ENCODE measurements around the gene PLD4. TPM values are rescaled to one million over a fixed set of nuclear protein-coding genes. Genes with fewer than 3 reads are reported as not detected.
"Not testable (repeated sequence)": the region's sequence is repeated elsewhere in the genome, so short reads cannot be mapped to it uniquely, and the experiment has no call there.

PLD4 gene
- total RNA-seq, 1 donor from 2014 or later, result 7.8 TPM

DNA sequence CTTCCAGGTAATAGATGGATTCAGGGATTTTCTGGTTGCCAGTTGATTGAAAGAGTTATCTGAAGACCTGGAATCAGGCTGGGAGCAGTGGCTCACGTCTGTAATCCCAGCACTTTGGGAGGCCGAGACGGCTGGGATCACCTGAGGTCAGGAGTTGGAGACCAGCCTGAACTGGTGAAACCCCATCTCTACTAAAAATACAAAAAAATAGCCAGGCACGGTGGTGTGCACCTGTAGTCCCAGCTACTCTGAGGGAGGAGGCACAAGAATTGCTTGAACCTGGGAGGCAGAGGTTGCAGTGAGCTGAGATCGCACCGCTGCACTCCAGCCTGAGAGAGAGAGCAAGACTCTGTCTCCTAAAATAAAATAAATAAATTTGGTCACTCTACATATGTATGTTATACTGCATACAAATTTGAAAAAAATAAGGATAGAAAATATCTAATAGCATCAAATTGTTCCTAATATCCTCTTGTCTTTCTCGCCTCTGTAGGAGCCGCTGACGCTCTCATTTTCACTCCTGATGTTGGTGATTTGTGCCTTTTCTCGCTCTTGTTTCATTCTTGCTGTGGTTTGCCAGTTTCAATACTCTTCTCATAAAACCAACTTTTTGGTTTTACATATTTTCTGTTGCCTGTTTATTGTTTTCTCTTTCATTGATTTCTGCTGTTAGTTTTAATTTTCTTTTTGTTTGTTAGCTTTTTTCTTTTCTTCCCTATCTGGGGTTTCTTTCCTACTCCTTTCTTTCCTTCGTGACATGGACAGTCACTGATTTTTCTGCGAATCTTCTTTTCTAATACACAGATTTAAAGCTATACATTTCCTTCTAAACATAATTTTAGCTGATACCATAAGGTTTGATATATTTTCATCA, 23.8 kb upstream of the PLD4 start:
- H3K27ac ChIP-seq (ENCODE audit: low read depth, low read length), result no peak overlapping the region
- H3K4me3 ChIP-seq (ENCODE audit: low read length in 3 of 3), result no peak overlapping the region
- H3K9ac ChIP-seq (ENCODE audit: low read depth in 1 of 3, low read length in 3 of 3), result no peak overlapping the region
- no peaks in the 10 kb centered on the region for H3K9me3 ChIP-seq (ENCODE audit: control insufficient read depth in 3 of 3, low read length in 3 of 3)
- peaks cover 6 to 7% (median 6%) of the 10 kb centered on the region in 3 donors for H3K27me3 ChIP-seq (ENCODE audit: control insufficient read depth in 3 of 3, insufficient read depth in 3 of 3, low read length in 3 of 3)
- H3K4me1 ChIP-seq (ENCODE audit: control insufficient read depth in 3 of 3, insufficient read depth in 3 of 3, low read length in 3 of 3), result no peaks in the 10 kb centered on the region
- no peaks in the 10 kb centered on the region for H3K36me3 ChIP-seq (ENCODE audit: control insufficient read depth in 3 of 3, insufficient read depth in 3 of 3, low read length in 3 of 3)

DNA sequence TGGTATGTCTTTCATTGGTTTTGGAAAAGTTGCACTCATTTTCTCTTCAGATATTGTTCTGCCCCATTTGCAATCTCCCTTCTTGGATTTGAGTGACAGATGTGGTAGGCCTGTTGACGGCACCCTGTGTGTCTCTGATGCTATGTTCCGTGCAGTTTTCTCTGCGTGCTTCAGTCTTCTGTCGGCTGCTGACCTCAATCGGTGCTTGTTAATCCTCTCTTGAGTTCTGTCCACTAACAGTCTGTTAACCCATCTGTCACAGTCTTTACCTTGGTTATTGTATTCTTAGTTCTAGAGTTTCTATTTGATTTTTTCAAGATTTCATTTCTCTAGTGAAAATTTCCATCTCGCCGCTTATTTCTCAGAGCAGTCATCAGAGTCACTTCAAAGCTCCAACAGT, 20.7 kb upstream of the PLD4 start:
- no peak overlapping the region for H3K4me3 ChIP-seq (ENCODE audit: low read length in 3 of 3)
- no peak overlapping the region for H3K27ac ChIP-seq (ENCODE audit: low read depth, low read length)
- no peak overlapping the region for H3K9ac ChIP-seq (ENCODE audit: low read depth in 1 of 3, low read length in 3 of 3)

DNA sequence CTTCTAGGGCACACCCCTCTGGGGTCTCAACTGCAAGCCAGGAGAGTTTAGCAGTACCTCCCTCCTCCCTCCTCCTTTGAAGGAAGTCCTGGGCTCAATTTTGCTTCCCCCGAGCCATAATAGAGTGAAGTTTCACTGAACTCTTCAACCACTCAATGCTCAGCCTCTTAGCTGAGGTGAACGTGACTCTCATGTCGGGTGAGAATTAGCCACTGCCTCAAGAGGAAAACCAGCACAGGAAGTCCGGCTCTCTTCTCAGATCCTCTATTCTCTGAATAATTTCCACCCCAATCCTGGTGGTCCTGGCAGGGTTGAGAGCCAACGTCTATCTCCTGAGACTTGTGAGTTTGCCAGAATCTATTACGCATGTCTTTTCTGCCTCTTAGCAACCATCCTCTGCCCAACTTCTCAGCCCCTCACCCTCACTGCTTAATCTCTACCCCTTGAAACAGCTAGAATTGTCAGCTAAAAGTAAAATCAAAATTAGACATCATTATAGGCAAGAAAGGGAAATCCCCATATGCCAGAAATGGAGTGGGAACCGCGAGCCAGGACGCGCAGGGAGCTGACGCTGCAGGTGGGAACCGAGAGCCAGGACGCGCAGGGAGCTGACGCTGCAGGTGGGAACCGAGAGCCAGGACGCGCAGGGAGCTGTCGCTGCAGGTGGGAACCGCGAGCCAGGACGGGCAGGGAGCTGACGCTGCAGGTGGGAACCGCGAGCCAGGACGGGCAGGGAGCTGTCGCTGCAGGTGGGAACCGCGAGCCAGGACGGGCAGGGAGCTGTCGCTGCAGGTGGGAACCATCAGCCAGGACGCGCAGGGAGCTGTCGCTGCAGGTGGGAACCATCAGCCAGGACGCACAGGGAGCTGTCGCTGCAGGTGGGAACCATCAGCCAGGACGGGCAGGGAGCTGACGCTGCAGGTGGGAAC, 19.8 kb upstream of the PLD4 start:
- not testable (repeated sequence) for H3K36me3 ChIP-seq (ENCODE audit: control insufficient read depth in 3 of 3, insufficient read depth in 3 of 3, low read length in 3 of 3); H3K9me3 ChIP-seq (ENCODE audit: control insufficient read depth in 3 of 3, low read length in 3 of 3); H3K27ac ChIP-seq (ENCODE audit: low read depth, low read length); H3K27me3 ChIP-seq (ENCODE audit: control insufficient read depth in 3 of 3, insufficient read depth in 3 of 3, low read length in 3 of 3); H3K4me1 ChIP-seq (ENCODE audit: control insufficient read depth in 3 of 3, insufficient read depth in 3 of 3, low read length in 3 of 3); H3K4me3 ChIP-seq (ENCODE audit: low read length in 3 of 3); H3K9ac ChIP-seq (ENCODE audit: low read depth in 1 of 3, low read length in 3 of 3)

More for the DNA sequence above, 20.7 kb upstream of the PLD4 start:
- H3K27me3 ChIP-seq (ENCODE audit: control insufficient read depth in 3 of 3, insufficient read depth in 3 of 3, low read length in 3 of 3), result peaks cover 6 to 7% (median 6%) of the 10 kb centered on the region in 3 donors
- H3K4me1 ChIP-seq (ENCODE audit: control insufficient read depth in 3 of 3, insufficient read depth in 3 of 3, low read length in 3 of 3), result no peaks in the 10 kb centered on the region
- no peaks in the 10 kb centered on the region for H3K36me3 ChIP-seq (ENCODE audit: control insufficient read depth in 3 of 3, insufficient read depth in 3 of 3, low read length in 3 of 3)
- H3K9me3 ChIP-seq (ENCODE audit: control insufficient read depth in 3 of 3, low read length in 3 of 3), result no peaks in the 10 kb centered on the region

DNA sequence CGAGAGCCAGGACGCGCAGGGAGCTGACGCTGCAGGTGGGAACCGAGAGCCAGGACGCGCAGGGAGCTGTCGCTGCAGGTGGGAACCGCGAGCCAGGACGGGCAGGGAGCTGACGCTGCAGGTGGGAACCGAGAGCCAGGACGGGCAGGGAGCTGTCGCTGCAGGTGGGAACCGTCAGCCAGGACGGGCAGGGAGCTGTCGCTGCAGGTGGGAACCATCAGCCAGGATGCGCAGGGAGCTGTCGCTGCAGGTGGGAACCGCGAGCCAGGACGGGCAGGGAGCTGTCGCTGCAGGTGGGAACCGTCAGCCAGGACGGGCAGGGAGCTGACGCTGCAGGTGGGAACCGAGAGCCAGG, 19.1 kb upstream of the PLD4 start:
- H3K9me3 ChIP-seq (ENCODE audit: control insufficient read depth in 3 of 3, low read length in 3 of 3); H3K4me3 ChIP-seq (ENCODE audit: low read length in 3 of 3); H3K4me1 ChIP-seq (ENCODE audit: control insufficient read depth in 3 of 3, insufficient read depth in 3 of 3, low read length in 3 of 3); H3K36me3 ChIP-seq (ENCODE audit: control insufficient read depth in 3 of 3, insufficient read depth in 3 of 3, low read length in 3 of 3); H3K9ac ChIP-seq (ENCODE audit: low read depth in 1 of 3, low read length in 3 of 3); H3K27ac ChIP-seq (ENCODE audit: low read depth, low read length); H3K27me3 ChIP-seq (ENCODE audit: control insufficient read depth in 3 of 3, insufficient read depth in 3 of 3, low read length in 3 of 3): not testable (repeated sequence)

DNA sequence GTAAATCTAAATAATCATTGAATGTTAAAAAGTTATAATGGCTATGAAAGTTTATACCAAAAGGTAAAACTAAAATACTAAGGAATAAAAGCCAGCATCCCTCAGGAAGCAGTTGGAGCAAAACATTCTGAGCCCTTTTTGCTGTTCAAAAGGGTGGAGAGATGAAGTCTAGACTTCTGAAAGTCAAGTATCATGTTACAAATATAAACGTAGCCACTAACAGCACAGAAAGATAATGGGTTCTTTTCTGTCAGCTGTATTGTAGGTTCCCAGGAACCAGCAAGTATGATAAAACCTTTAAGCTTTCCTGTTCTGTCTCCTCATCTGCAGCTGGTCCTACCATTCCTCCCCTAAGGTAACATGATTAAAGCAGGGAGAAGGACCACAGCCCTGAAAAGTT, 16.4 kb upstream of the PLD4 start:
- H3K27me3 ChIP-seq (ENCODE audit: control insufficient read depth in 3 of 3, insufficient read depth in 3 of 3, low read length in 3 of 3), result peaks cover 6 to 7% (median 6%) of the 10 kb centered on the region in 3 donors
- no peaks in the 10 kb centered on the region for H3K4me1 ChIP-seq (ENCODE audit: control insufficient read depth in 3 of 3, insufficient read depth in 3 of 3, low read length in 3 of 3)
- H3K27ac ChIP-seq (ENCODE audit: low read depth, low read length), result no peak overlapping the region

DNA sequence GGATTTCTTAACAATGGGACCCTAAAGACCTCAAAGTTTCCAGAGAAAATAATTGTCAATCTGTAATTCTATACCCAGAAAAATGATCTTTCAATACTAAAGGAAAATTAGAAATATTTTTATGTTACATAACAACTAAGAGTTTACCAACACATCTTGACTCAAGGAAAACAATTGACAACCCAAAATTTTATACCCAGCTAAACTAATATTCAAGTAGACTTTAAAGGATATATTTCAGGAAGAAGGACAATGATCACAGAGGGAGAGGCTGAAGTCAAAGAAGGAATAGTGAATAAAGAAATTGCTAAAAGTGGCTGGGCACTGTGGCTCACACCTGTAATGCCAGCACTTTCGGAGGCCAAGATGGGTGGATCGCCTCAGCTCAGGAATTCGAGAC, 12.6 kb upstream of the PLD4 start:
- Histone ChIP-seq H3K9ac (ENCODE audit: low read depth in 1 of 3, low read length in 3 of 3) (no peak overlapping the region), H3K9me3 (ENCODE audit: control insufficient read depth in 3 of 3, low read length in 3 of 3) (no peaks in the 10 kb centered on the region), H3K27me3 (ENCODE audit: control insufficient read depth in 3 of 3, insufficient read depth in 3 of 3, low read length in 3 of 3) (peaks cover 0 to 2% (median 1%) of the 10 kb centered on the region in 3 donors), H3K4me1 (ENCODE audit: control insufficient read depth in 3 of 3, insufficient read depth in 3 of 3, low read length in 3 of 3) (no peaks in the 10 kb centered on the region), H3K27ac (ENCODE audit: low read depth, low read length) (no peak overlapping the region), H3K36me3 (ENCODE audit: control insufficient read depth in 3 of 3, insufficient read depth in 3 of 3, low read length in 3 of 3) (no peaks in the 10 kb centered on the region), H3K4me3 (ENCODE audit: low read length in 3 of 3) (no peak overlapping the region)

More for the DNA sequence above, 16.4 kb upstream of the PLD4 start:
- Histone ChIP-seq H3K9me3 (ENCODE audit: control insufficient read depth in 3 of 3, low read length in 3 of 3) (no peaks in the 10 kb centered on the region), H3K4me3 (ENCODE audit: low read length in 3 of 3) (no peak overlapping the region), H3K9ac (ENCODE audit: low read depth in 1 of 3, low read length in 3 of 3) (no peak overlapping the region), H3K36me3 (ENCODE audit: control insufficient read depth in 3 of 3, insufficient read depth in 3 of 3, low read length in 3 of 3) (no peaks in the 10 kb centered on the region)

DNA sequence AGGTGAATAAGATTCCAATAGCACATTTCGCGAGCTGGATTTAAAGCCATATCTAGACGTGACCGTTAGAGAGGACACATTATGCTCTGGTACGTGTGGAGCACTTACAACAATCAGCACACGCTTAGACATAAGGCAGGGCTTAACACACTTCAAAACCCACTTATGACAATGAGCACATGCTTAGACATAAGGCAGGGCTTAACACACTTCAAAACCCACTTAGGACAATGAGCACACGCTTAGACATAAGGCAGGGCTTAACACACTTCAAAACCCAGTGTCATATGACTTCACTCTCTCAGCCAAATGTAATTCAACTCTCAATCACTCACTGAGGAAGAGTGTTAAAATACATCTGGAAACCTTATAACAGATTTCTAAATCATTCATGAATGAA, 11.2 kb upstream of the PLD4 start:
- H3K27me3 ChIP-seq (ENCODE audit: control insufficient read depth in 3 of 3, insufficient read depth in 3 of 3, low read length in 3 of 3), result peaks cover 0 to 3% (median 2%) of the 10 kb centered on the region in 3 donors
- no peak overlapping the region for H3K27ac ChIP-seq (ENCODE audit: low read depth, low read length)

DNA sequence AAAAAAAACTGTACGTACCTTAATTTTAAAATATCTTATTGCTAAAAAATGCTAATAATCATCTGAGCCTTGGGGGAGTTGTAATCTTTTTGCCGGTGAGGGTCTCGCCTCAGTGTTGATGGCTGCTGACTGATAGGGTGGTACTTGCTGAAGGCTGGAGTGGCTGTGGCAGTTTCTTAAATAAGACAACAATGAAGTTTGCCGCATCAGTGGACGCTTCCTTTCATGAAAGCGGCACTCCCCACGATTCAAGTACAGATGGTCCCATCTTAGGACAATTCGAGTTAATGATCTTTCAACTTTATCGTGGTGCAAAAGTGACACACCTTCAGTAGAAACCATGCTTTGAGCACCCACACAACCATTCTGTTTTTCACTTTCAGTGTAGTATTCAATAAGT, 7.6 kb upstream of the PLD4 start:
- no peaks in the 10 kb centered on the region for H3K4me1 ChIP-seq (ENCODE audit: control insufficient read depth in 3 of 3, insufficient read depth in 3 of 3, low read length in 3 of 3)
- H3K9me3 ChIP-seq (ENCODE audit: control insufficient read depth in 3 of 3, low read length in 3 of 3), result no peaks in the 10 kb centered on the region
- no peak overlapping the region for H3K4me3 ChIP-seq (ENCODE audit: low read length in 3 of 3)
- H3K27ac ChIP-seq (ENCODE audit: low read depth, low read length), result no peak overlapping the region
- H3K9ac ChIP-seq (ENCODE audit: low read depth in 1 of 3, low read length in 3 of 3), result no peak overlapping the region
- peaks cover 0 to 3% (median 2%) of the 10 kb centered on the region in 3 donors for H3K27me3 ChIP-seq (ENCODE audit: control insufficient read depth in 3 of 3, insufficient read depth in 3 of 3, low read length in 3 of 3)
- H3K36me3 ChIP-seq (ENCODE audit: control insufficient read depth in 3 of 3, insufficient read depth in 3 of 3, low read length in 3 of 3), result no peaks in the 10 kb centered on the region

More for the DNA sequence above, 11.2 kb upstream of the PLD4 start:
- Histone ChIP-seq H3K4me1 (ENCODE audit: control insufficient read depth in 3 of 3, insufficient read depth in 3 of 3, low read length in 3 of 3) (no peaks in the 10 kb centered on the region), H3K9ac (ENCODE audit: low read depth in 1 of 3, low read length in 3 of 3) (no peak overlapping the region), H3K4me3 (ENCODE audit: low read length in 3 of 3) (no peak overlapping the region), H3K9me3 (ENCODE audit: control insufficient read depth in 3 of 3, low read length in 3 of 3) (no peaks in the 10 kb centered on the region), H3K36me3 (ENCODE audit: control insufficient read depth in 3 of 3, insufficient read depth in 3 of 3, low read length in 3 of 3) (no peaks in the 10 kb centered on the region)

DNA sequence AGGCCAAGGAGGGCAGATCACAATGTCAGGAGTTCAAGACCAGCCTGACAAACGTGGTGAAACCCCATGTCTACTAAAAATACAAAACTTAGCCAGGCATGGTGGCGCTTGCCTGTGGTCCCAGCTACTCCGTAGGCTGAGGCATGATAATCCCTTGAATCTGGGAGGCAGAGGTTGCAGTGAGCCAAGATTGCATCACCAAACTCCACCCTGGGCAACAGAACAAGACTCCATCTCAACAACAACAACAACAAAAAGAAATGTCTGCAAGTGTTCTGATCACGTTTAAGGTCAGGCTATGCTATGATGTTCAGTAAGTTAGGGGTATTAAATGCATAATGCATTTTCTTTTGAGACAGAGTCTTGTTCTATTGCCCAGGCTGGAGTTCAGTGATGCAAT, 6.7 kb upstream of the PLD4 start:
- H3K4me3 ChIP-seq (ENCODE audit: low read length in 3 of 3), result no peak overlapping the region
- H3K27me3 ChIP-seq (ENCODE audit: control insufficient read depth in 3 of 3, insufficient read depth in 3 of 3, low read length in 3 of 3), result peaks cover 0 to 3% (median 2%) of the 10 kb centered on the region in 3 donors
- no peak overlapping the region for H3K27ac ChIP-seq (ENCODE audit: low read depth, low read length)
- H3K4me1 ChIP-seq (ENCODE audit: control insufficient read depth in 3 of 3, insufficient read depth in 3 of 3, low read length in 3 of 3), result no peaks in the 10 kb centered on the region
- H3K9me3 ChIP-seq (ENCODE audit: control insufficient read depth in 3 of 3, low read length in 3 of 3), result no peaks in the 10 kb centered on the region
- H3K9ac ChIP-seq (ENCODE audit: low read depth in 1 of 3, low read length in 3 of 3), result no peak overlapping the region
- no peaks in the 10 kb centered on the region for H3K36me3 ChIP-seq (ENCODE audit: control insufficient read depth in 3 of 3, insufficient read depth in 3 of 3, low read length in 3 of 3)

Measured in skeletal muscle tissue (tissue), 4 donors.